Stimulated activated naive B cell treated with anti-CD40 and anti-IgM and Interleukin-4, amounts not matched to agents 10 μg/mL and 1 μg/mL and 100 μg/mL, for 72 hours (primary cell): Measurements from ENCODE around the gene PKD2.
"Not testable (repeated sequence)": the region's sequence is repeated elsewhere in the genome, so short reads cannot be mapped to it uniquely, and the experiment has no call there.

ENCODE experiments used
- ATAC-seq, 2 donors: fragments of 150-1000 bp; cut with Tn5 transposase; replicated peaks; 2 replicates each; pipeline ENCODE4 v1.10.0; 2021; ENCODE audit warnings: moderate library complexity in 1 of 2
- DNase-seq: peaks from one replicate; pipeline ENCODE4 v3.0.0; 2021
- H3K27ac Mint-ChIP-seq: one replicate; pipeline ENCODE4 v1.8.0; 2022; ENCODE audit warnings: mild to moderate bottlenecking, mixed read lengths
- H3K27me3 Mint-ChIP-seq, 2 donors: one replicate each; pipeline ENCODE4 v1.8.0; 2022; ENCODE audit warnings: mixed read lengths in 2 of 2
- H3K36me3 Mint-ChIP-seq, 2 donors: one replicate each; pipeline ENCODE4 v1.8.0; 2022; ENCODE audit warnings: mixed read lengths in 2 of 2, mild to moderate bottlenecking in 1 of 2
- H3K4me1 Mint-ChIP-seq, 2 donors: one replicate each; pipeline ENCODE4 v1.8.0; 2022; ENCODE audit warnings: mixed read lengths in 2 of 2, mild to moderate bottlenecking in 1 of 2
- H3K4me3 Mint-ChIP-seq, 2 donors: one replicate each; pipeline ENCODE4 v1.8.0; 2022; ENCODE audit warnings: mild to moderate bottlenecking in 2 of 2, mixed read lengths in 2 of 2, moderate library complexity in 1 of 2
- H3K9me3 Mint-ChIP-seq, 2 donors: one replicate each; pipeline ENCODE4 v1.8.0; 2022; ENCODE audit warnings: mixed read lengths in 2 of 2, mild to moderate bottlenecking in 1 of 2

PKD2 gene

GRCh38 chr4:88025868-88026661, 18.6 kb downstream of the PKD2 start:
- H3K4me3 Mint-ChIP-seq, ATAC-seq, H3K27ac Mint-ChIP-seq, H3K27me3 Mint-ChIP-seq, DNase-seq: not testable (repeated sequence)
- peaks cover 48 to 54% of the 10 kb centered on the region in 2 donors for H3K36me3 Mint-ChIP-seq
- peaks cover 25 to 46% of the 10 kb centered on the region in 2 donors for H3K4me1 Mint-ChIP-seq
- peaks cover 17 to 21% of the 10 kb centered on the region in 2 donors for H3K9me3 Mint-ChIP-seq

DNA sequence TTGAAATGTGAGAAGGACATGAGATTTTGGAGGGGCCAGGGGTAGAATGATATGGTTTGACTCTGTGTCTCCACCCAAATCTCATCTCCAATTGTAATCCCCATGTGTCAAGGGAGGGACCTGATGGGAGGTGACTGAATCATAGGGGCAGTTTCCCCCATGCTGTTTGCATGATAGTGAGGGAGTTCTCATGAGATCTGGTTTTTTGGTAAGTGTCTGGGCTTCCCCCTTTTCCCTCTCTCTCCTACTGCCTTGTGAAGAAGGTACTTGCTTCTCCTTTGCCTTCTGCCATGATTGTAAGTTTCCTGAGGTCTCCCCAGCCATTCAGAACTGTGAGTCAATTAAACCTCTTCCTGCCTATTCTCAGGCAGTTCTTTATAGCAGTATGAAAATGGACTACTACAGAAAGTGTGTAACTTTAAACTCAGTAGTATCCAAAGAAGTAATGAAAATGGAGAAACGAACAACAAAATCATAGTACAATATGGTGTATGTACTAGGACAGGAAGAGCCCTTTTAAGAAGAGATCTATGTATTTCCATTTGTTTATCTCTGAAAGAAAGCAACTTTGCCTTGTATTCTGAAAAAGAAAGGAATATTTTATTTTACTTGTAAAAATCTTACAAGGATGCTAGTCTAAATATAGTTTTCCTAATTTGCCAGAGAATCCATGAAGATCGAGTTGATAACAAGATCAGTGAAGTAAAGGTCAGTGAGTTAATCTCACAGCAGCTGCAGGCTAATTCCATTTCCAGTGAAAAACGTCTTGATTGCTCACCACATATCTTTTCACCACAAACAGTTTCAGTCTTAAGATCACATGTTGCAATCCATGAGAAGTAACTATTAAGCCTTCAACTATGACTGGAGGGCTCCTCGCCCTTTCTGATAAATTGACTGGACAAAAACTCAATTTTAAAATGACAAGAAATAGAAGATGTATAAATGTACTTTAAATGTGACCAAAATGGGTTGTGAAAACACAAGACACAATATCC, 20.5 kb downstream of the PKD2 start:
- peaks cover 17 to 21% of the 10 kb centered on the region in 2 donors for H3K9me3 Mint-ChIP-seq
- no peaks in the 10 kb centered on the region for H3K27me3 Mint-ChIP-seq
- H3K4me1 Mint-ChIP-seq = peaks cover 20 to 34% of the 10 kb centered on the region in 2 donors
- H3K27ac Mint-ChIP-seq = peak overlapping the region; percentile 75
- ATAC-seq (peak; percentile 88 to 93), DNase-seq (no peak)
- peak overlapping the region in 1 of 2 donors; percentile 10 for H3K4me3 Mint-ChIP-seq
- H3K36me3 Mint-ChIP-seq = peaks cover 40 to 47% of the 10 kb centered on the region in 2 donors

DNA sequence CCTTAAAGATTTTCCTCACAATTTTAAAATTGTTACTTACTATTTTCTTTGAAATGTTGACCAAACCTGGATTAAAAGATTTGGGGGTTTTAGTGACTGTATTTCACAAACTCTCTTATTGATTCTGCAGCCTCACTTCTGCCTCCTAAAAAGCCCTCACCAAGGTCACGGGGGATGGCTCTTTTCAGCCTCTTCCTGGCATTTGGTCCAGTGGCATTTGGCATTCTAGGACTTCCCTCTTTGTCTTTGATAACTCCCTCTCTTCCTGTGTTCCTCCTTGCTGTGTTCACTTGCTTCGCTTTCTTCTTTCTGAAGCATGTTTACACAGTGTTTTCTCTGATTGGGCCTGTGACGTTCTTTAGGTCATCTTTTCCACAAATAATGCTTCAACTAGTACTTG, 21.5 kb downstream of the PKD2 start:
- Mint-ChIP-seq H3K4me3 (no peak overlapping the region), H3K4me1 (peaks cover 19 to 34% of the 10 kb centered on the region in 2 donors), H3K27me3 (no peaks in the 10 kb centered on the region), H3K27ac (peak overlapping the region; percentile 59), H3K9me3 (peaks cover 17 to 21% of the 10 kb centered on the region in 2 donors), H3K36me3 (peaks cover 37 to 45% of the 10 kb centered on the region in 2 donors)
- ATAC-seq (no peak), DNase-seq (no peak)

GRCh38 chr4:88029556-88029955, 22.1 kb downstream of the PKD2 start:
- no peaks in the 10 kb centered on the region for H3K27me3 Mint-ChIP-seq
- H3K4me3 Mint-ChIP-seq = no peak overlapping the region
- H3K36me3 Mint-ChIP-seq = peaks cover 34 to 43% of the 10 kb centered on the region in 2 donors
- H3K9me3 Mint-ChIP-seq = peaks cover 17 to 21% of the 10 kb centered on the region in 2 donors
- DNase-seq (no peak), ATAC-seq (no peak)
- H3K27ac Mint-ChIP-seq = no peak overlapping the region
- H3K4me1 Mint-ChIP-seq = peaks cover 19 to 34% of the 10 kb centered on the region in 2 donors

DNA sequence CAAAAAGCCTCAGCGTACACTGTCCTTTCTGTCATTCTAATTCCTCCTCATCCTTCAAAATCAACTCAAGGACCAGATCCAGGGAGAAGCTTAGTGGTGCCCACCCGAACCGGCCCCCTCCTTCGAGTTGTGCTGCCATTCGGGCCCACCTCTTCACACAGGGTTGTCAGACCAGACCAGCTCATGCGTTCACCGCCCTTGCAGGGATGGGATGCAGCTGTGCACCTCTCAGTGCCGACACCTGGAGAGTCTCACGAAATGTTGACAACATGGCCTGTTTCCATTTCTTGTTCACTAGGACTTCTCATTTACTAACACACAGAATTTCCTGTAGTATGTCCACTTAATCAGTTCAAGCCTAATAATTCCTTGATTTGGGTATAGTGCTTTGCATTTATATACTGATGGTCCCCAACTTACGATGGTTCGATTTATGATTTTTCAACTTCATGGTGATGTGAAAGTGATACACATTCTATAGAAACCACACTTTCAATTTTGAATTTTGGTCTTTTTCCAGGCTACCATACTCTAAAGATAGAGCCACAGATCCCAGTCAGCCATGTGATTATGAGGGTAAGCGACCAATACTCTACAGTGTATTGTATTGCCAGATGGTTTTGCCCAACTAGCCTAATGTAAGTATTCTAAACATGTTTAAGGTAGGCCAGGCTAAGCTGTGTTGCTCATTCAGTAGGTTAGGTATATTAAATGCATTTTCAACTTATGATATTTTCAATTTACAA, 23.3 kb downstream of the PKD2 start:
- H3K4me3 Mint-ChIP-seq = peak overlapping the region in 1 of 2 donors; percentile 46
- H3K4me1 Mint-ChIP-seq = peaks cover 24 to 39% of the 10 kb centered on the region in 2 donors
- peak overlapping the region; percentile 53 for H3K27ac Mint-ChIP-seq
- H3K9me3 Mint-ChIP-seq = peaks cover 14 to 19% of the 10 kb centered on the region in 2 donors
- DNase-seq (no peak), ATAC-seq (no peak)
- peaks cover 39 to 43% of the 10 kb centered on the region in 2 donors for H3K36me3 Mint-ChIP-seq
- no peaks in the 10 kb centered on the region for H3K27me3 Mint-ChIP-seq

DNA sequence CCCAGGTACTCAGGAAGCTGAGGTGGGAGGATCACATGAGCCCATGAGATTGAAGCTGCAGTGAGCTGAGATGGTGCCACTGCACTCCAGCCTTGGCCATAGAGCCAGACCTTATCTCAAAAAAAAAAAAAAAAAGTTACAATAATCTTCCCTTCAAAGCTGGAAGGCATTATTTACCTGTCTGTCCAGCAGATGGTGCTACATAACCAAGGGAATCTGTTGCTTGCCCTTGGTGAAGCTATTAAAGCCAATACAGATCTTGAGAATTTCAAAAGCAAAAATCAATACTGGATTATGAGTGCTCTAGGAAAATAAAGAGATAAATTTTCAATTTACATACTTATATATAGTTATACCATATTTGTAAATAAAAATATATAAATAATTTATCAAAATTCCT, 25.9 kb downstream of the PKD2 start:
- Mint-ChIP-seq H3K4me1 (peaks cover 18 to 25% of the 10 kb centered on the region in 2 donors), H3K27ac (no peak overlapping the region), H3K4me3 (no peak overlapping the region), H3K36me3 (peaks cover 19 to 27% of the 10 kb centered on the region in 2 donors), H3K27me3 (no peaks in the 10 kb centered on the region), H3K9me3 (peaks cover 1 to 4% of the 10 kb centered on the region in 2 donors)
- DNase-seq (peak; percentile 26), ATAC-seq (peak; percentile 51 to 64)

DNA sequence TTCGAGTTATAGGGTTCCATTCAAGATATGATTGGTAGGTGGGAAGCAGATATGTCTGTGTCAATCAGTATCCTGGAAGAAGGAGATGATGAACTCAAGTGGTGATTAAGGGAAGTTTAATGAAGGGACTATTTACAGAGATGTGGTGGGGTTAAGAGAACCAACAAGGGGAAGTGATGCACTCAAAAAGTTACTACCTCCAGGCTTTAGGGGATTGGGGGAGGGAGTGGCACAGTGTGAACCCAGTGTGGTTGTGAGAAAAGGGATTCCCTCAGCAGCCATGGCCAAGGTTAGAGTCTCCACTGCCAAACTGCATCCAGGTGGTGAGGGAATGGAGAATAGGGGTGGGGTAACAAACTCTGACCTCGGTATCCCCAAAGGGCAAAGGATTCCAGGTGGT, 27.9 kb downstream of the PKD2 start:
- peaks cover 8 to 10% of the 10 kb centered on the region in 2 donors for H3K4me1 Mint-ChIP-seq
- no peak overlapping the region for H3K4me3 Mint-ChIP-seq
- peaks cover 17 to 21% of the 10 kb centered on the region in 2 donors for H3K36me3 Mint-ChIP-seq
- ATAC-seq = peak; percentile 54 to 64
- no peak for DNase-seq
- no peaks in the 10 kb centered on the region for H3K9me3 Mint-ChIP-seq
- no peaks in the 10 kb centered on the region for H3K27me3 Mint-ChIP-seq
- peak overlapping the region; percentile 22 for H3K27ac Mint-ChIP-seq

- H3K4me3 Mint-ChIP-seq = no peak overlapping the region
- no peaks in the 10 kb centered on the region for H3K27me3 Mint-ChIP-seq
- no peak overlapping the region for H3K27ac Mint-ChIP-seq
- peaks cover 5% of the 10 kb centered on the region in 2 donors for H3K4me1 Mint-ChIP-seq
- H3K9me3 Mint-ChIP-seq = no peaks in the 10 kb centered on the region
- ATAC-seq = no peak
- peaks cover 13 to 18% of the 10 kb centered on the region in 2 donors for H3K36me3 Mint-ChIP-seq
- no peak for DNase-seq
Measured at GRCh38 chr4:88037447-88037846, 30.0 kb downstream of the PKD2 start.

- H3K27ac Mint-ChIP-seq = no peak overlapping the region
- DNase-seq (no peak), ATAC-seq (no peak)
- peaks cover 5% of the 10 kb centered on the region in 2 donors for H3K4me1 Mint-ChIP-seq
- H3K27me3 Mint-ChIP-seq = no peaks in the 10 kb centered on the region
- H3K9me3 Mint-ChIP-seq = no peaks in the 10 kb centered on the region
- H3K4me3 Mint-ChIP-seq = no peak overlapping the region
- H3K36me3 Mint-ChIP-seq = peaks cover 13 to 21% of the 10 kb centered on the region in 2 donors
Measured at GRCh38 chr4:88037936-88038335, 30.5 kb downstream of the PKD2 start.

DNA sequence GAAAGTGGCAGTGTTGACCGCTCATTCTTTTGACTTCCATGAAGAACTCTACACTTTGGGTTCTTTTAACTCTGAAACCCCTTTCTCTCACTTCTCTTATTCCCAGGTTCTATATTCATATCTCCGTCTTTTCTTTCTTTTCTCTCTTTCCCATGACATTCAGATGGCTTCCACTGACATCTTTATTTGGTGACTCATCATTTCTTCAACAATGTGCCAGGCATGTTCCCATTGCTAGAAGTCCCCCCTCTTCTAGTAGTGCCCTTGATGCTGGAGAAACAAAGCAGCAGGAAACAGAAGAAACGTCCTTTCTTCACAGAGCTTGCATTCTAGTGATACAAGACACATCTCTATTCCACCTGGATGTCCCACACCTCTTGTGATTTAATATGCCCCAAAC, 33.3 kb downstream of the PKD2 start:
- H3K9me3 Mint-ChIP-seq = no peaks in the 10 kb centered on the region
- ATAC-seq (no peak), DNase-seq (no peak)
- H3K27ac Mint-ChIP-seq = no peak overlapping the region
- H3K27me3 Mint-ChIP-seq = no peaks in the 10 kb centered on the region
- H3K4me1 Mint-ChIP-seq = no peaks in the 10 kb centered on the region
- H3K36me3 Mint-ChIP-seq = peaks cover 7 to 20% of the 10 kb centered on the region in 2 donors
- H3K4me3 Mint-ChIP-seq = no peak overlapping the region

DNA sequence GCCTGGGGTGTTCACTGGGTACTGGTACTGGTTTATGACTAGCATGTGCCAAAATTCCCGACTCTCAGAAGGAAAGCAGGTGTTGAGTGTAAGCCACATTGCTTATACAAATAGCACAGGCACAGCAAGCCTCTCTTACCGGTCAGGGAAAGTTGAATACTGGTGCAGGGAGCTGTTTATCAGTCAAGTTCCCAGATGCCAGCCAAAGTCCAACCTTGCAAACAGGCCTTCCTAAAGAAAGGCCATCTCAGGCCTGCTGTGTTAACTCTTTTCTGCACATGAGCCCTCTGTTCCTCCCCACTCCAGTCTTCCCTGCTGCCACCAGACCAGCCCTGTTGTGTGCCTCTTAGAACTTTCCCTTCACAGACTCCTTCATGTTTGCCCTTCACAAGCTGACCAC, 34.2 kb downstream of the PKD2 start:
- no peaks in the 10 kb centered on the region for H3K27me3 Mint-ChIP-seq
- ATAC-seq = no peak
- H3K27ac Mint-ChIP-seq = no peak overlapping the region
- H3K4me1 Mint-ChIP-seq = no peaks in the 10 kb centered on the region
- no peak overlapping the region for H3K4me3 Mint-ChIP-seq
- H3K9me3 Mint-ChIP-seq = no peaks in the 10 kb centered on the region
- no peak for DNase-seq
- H3K36me3 Mint-ChIP-seq = peaks cover 12 to 21% of the 10 kb centered on the region in 2 donors

DNA sequence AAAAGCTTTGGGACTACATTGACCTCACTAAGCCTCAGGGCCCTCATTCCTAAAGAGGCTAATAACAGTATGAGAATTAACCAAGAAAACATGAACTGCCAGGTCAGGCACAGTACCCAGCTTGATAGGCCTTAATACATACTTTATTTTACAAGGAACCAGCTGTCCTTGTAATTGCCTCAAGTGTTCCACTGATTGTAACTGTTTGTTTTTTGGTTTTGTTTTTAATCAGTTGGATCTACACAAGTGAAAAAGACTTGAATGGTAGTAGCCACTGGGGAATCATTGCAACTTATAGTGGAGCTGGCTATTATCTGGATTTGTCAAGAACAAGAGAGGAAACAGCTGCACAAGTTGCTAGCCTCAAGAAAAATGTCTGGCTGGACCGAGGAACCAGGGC, 35.6 kb downstream of the PKD2 start:
- Mint-ChIP-seq H3K9me3 (no peaks in the 10 kb centered on the region), H3K4me1 (no peaks in the 10 kb centered on the region), H3K4me3 (no peak overlapping the region), H3K27ac (no peak overlapping the region), H3K36me3 (peaks cover 16 to 20% of the 10 kb centered on the region in 2 donors), H3K27me3 (no peaks in the 10 kb centered on the region)
- no peak for DNase-seq
- ATAC-seq = no peak

GRCh38 chr4:88043586-88044340, 36.3 kb downstream of the PKD2 start:
- H3K9me3 Mint-ChIP-seq = no peaks in the 10 kb centered on the region
- H3K27me3 Mint-ChIP-seq = no peaks in the 10 kb centered on the region
- DNase-seq = no peak
- H3K4me1 Mint-ChIP-seq = no peaks in the 10 kb centered on the region
- ATAC-seq = no peak
- H3K27ac Mint-ChIP-seq = no peak overlapping the region
- peaks cover 13 to 19% of the 10 kb centered on the region in 2 donors for H3K36me3 Mint-ChIP-seq
- H3K4me3 Mint-ChIP-seq = no peak overlapping the region
